ENCODE measurements around the gene JUN.

DNA sequence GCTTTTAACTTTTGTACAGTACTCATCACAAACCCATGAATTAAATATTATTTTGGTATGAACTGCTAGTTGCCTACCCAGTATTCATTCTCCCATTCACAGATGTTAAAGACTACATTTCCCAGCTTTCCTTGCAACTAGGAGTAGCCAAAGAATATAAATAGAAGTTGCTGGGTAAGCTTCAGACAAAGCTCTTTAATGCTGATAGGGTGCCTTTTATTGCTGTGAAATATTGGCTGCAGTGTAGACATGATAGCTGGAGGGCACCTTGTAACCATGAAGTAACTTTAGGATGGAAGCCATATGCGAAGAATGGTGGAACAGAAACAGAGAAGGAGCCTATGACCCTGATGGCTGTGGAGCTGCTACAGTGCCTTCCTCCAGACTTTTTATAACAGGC, 16.7 kb downstream of the JUN start:
- TF ChIP-seq CTCF (IDR thresholded peaks at IDR 0.05) (no peak), POLR2A (IDR thresholded peaks at IDR 0.05) (no peak)

Data from adrenal gland (tissue), 5 donors.